ENCODE results near the gene KRTAP20-2. TPM values are rescaled to one million over a fixed set of nuclear protein-coding genes. Genes with fewer than 3 reads are reported as not detected.

The KRTAP20-2 gene
- polyA plus RNA-seq, 3 donors, result not detected

- H3K27ac ChIP-seq (ENCODE audit: low read depth, low read length), result no peak overlapping the region
Observed at GRCh38 chr21:30652891-30653290, 17.9 kb downstream of the KRTAP20-2 start.

- H3K27ac ChIP-seq (ENCODE audit: low read depth, low read length), result no peak overlapping the region
- 67 to 93% (median 88%) methylated on average over 1 of the region's 1 CpG for WGBS, 3 donors
Observed at GRCh38 chr21:30668776-30669175, 33.8 kb downstream of the KRTAP20-2 start.

- WGBS, 3 donors, result 66 to 76% (median 72%) methylated on average over 2 of the region's 2 CpGs
- no peak overlapping the region for H3K27ac ChIP-seq (ENCODE audit: low read depth, low read length)
Observed at GRCh38 chr21:30672985-30673650, 38.1 kb downstream of the KRTAP20-2 start.

GRCh38 chr21:30674312-30674711 lies 39.3 kb downstream of the KRTAP20-2 start:
- 76 to 83% (median 78%) methylated on average over 1 of the region's 1 CpG for WGBS, 3 donors
- no peak overlapping the region for H3K27ac ChIP-seq (ENCODE audit: low read depth, low read length)

- no peak overlapping the region for H3K27ac ChIP-seq (ENCODE audit: low read depth, low read length)
Observed at GRCh38 chr21:30676737-30677136, 41.7 kb downstream of the KRTAP20-2 start.

- H3K27ac ChIP-seq (ENCODE audit: low read depth, low read length), result no peak overlapping the region
- WGBS, 3 donors, result 33 to 51% (median 34%) methylated on average over 1 of the region's 1 CpG
Observed at GRCh38 chr21:30680586-30680985, 45.6 kb downstream of the KRTAP20-2 start.

GRCh38 chr21:30684506-30684905 lies 49.5 kb downstream of the KRTAP20-2 start:
- H3K27ac ChIP-seq (ENCODE audit: low read depth, low read length), result no peak overlapping the region
- 72 to 77% (median 75%) methylated on average over 6 of the region's 6 CpGs for WGBS, 3 donors

Other genes starting within 250 kb of the KRTAP20-2 start
- gene KRTAP13-1, start 239.2 kb upstream of the KRTAP20-2 start, polyA plus RNA-seq, result not detected
- gene KRTAP13-3, start 209.3 kb upstream of the KRTAP20-2 start, polyA plus RNA-seq, result not detected
- gene KRTAP13-4, start 205.0 kb upstream of the KRTAP20-2 start, polyA plus RNA-seq, result not detected
- gene KRTAP15-1, start 194.9 kb upstream of the KRTAP20-2 start, polyA plus RNA-seq, result not detected
- not detected for gene KRTAP19-1, start 154.8 kb upstream of the KRTAP20-2 start, polyA plus RNA-seq
- gene KRTAP19-2, start 147.8 kb upstream of the KRTAP20-2 start, polyA plus RNA-seq, result not detected
- gene KRTAP19-3, start 143.2 kb upstream of the KRTAP20-2 start, polyA plus RNA-seq, result not detected
- not detected for gene KRTAP19-4, start 138.0 kb upstream of the KRTAP20-2 start, polyA plus RNA-seq
- gene KRTAP19-5, start 133.1 kb upstream of the KRTAP20-2 start, polyA plus RNA-seq, result not detected
- gene KRTAP19-6, start 93.3 kb upstream of the KRTAP20-2 start, polyA plus RNA-seq, result not detected
- gene KRTAP19-7, start 73.9 kb upstream of the KRTAP20-2 start, polyA plus RNA-seq, result not detected
- not detected for gene KRTAP22-2, start 44.8 kb upstream of the KRTAP20-2 start, polyA plus RNA-seq
- not detected for gene KRTAP6-3, start 42.8 kb upstream of the KRTAP20-2 start, polyA plus RNA-seq
- gene KRTAP6-2, start 36.3 kb upstream of the KRTAP20-2 start, polyA plus RNA-seq, result not detected
- gene KRTAP22-1, start 34.1 kb upstream of the KRTAP20-2 start, polyA plus RNA-seq, result not detected
- not detected for gene KRTAP6-1, start 21.3 kb upstream of the KRTAP20-2 start, polyA plus RNA-seq
- gene KRTAP20-1, start 18.8 kb upstream of the KRTAP20-2 start, polyA plus RNA-seq, result not detected
- not detected for gene KRTAP20-4, start 14.6 kb upstream of the KRTAP20-2 start, polyA plus RNA-seq
- gene KRTAP20-3, start 7.7 kb downstream of the KRTAP20-2 start, polyA plus RNA-seq, result not detected
- not detected for gene KRTAP21-3, start 83.6 kb downstream of the KRTAP20-2 start, polyA plus RNA-seq
- gene KRTAP21-2, start 112.1 kb downstream of the KRTAP20-2 start, polyA plus RNA-seq, result not detected
- not detected for gene KRTAP21-1, start 120.2 kb downstream of the KRTAP20-2 start, polyA plus RNA-seq
- not detected for gene KRTAP8-1, start 178.1 kb downstream of the KRTAP20-2 start, polyA plus RNA-seq
- not detected for gene KRTAP7-1, start 194.6 kb downstream of the KRTAP20-2 start, polyA plus RNA-seq
- under 1 TPM in 1 of 3 donors, not detected in 2; 0.56 TPM for gene KRTAP11-1, start 246.4 kb downstream of the KRTAP20-2 start, polyA plus RNA-seq

Data from adipose tissue (tissue), 3 donors.